ENCODE data around the gene ZNF22.

ZNF22 gene

DNA sequence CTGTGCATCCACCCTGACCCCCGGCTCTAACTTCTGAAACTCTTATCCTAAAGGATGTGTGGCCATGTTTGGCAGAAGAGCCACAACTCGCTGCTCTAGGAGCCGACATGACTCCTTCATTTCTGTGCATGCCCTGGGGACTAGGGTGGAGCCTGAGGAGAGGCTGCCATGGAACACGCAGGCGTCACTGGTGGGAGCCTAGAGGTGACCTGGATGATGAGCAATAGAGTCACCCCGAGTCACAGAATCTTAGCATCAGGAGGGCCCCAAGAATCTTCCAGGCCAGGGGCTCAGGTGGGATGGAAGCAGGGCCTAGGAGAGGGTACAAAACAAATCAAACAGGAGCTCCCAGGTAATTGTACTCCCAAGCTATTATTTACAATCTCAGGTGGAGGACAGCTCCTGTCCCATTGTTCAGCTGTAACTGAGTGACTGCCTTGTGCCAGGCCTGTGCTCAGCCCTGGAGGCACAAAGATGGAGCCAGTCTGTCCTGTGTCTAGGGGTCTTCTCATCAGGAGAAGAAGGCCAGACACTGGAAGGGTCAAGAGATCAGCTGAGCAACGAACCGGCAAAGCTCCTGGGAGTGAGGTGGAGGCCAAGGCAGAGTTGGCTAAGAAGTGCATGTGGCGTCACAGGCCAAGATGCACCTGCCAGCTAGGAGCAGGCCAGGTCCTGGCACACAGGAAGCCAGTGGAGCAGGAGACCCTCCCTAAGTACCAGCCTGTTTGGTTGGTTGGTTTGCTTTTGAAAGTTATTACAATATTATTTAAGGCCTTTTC, 5.8 kb upstream of the ZNF22 start:
- TF ChIP-seq, protein P1, sequence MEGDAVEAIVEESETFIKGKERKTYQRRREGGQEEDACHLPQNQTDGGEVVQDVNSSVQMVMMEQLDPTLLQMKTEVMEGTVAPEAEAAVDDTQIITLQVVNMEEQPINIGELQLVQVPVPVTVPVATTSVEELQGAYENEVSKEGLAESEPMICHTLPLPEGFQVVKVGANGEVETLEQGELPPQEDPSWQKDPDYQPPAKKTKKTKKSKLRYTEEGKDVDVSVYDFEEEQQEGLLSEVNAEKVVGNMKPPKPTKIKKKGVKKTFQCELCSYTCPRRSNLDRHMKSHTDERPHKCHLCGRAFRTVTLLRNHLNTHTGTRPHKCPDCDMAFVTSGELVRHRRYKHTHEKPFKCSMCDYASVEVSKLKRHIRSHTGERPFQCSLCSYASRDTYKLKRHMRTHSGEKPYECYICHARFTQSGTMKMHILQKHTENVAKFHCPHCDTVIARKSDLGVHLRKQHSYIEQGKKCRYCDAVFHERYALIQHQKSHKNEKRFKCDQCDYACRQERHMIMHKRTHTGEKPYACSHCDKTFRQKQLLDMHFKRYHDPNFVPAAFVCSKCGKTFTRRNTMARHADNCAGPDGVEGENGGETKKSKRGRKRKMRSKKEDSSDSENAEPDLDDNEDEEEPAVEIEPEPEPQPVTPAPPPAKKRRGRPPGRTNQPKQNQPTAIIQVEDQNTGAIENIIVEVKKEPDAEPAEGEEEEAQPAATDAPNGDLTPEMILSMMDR (IDR thresholded peaks at IDR 0.05; ENCODE audit: low read depth, low read length), result no peak
- DNase-seq, result no peak
- no peaks in the 10 kb centered on the region for H3K36me3 ChIP-seq
- no peak overlapping the region for H3K4me3 ChIP-seq (ENCODE audit: low read depth, low read length)
- no peaks in the 10 kb centered on the region for H3K9me3 ChIP-seq
- no peaks in the 10 kb centered on the region for H3K27me3 ChIP-seq
- H3K4me1 ChIP-seq, result no peaks in the 10 kb centered on the region

DNA sequence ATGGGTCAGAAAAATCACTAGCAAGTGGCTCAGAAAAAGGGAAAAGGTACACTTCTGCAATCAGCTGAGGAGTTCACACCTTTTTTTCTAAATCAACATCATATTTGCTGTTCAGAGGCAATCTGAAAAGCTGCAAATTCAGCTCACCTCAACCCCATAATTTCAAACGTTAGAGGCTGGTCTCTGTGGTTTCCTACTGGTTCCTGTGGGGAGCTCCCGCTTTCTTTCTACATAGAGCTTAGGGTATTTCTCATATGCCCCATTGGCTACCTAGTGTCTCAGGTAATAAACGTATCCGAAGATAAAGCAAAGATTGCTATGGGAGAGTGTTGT, 5.2 kb upstream of the ZNF22 start:
- Histone ChIP-seq H3K9me3 (no peaks in the 10 kb centered on the region; the same call in 1 of the 2 replicates), H3K27me3 (no peaks in the 10 kb centered on the region), H3K36me3 (no peaks in the 10 kb centered on the region), H3K4me3 (ENCODE audit: low read depth, low read length) (no peak overlapping the region), H3K4me1 (peaks cover 3% of the 10 kb centered on the region; the same call in 1 of the 2 replicates)
- no peak for DNase-seq
- TF ChIP-seq, protein P1 (IDR thresholded peaks at IDR 0.05; ENCODE audit: low read depth, low read length), result no peak

DNA sequence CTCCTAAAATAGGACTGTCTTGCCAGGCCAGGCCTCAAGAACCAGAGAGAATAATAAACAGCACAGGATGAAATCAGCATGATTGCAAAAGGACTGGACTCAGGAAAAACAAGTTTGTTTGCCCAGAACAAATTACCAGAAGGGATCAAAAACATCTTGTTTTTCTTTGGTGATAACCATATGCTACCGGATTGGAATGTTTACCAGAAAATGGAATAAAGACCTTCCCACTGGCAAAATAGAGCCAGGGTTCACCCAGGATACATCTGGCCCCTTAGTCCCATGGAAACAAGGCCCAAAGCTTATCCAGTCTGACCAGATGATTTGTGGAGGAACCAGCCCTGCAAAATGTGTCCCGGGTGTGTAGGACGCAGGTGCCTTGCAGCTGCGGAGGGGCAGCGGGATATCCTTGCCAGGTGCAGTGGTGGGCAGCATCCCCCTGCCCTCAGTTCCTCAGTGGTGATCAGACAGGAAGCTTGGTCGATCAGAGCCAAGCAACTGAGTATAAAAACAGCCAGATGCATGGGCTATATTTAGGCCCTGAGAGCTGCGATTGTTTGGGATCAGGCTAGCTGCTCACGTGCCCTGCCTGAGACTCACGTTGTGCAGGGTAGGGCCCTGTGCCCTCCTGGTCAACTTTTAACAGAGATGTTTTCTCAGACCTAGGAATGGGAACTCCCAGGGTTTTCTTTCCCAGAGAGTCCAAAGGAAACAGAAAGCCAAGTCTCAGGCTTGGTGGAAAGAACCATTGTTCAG, 4.6 kb upstream of the ZNF22 start:
- Histone ChIP-seq H3K4me1 (peaks cover 3% of the 10 kb centered on the region; the same call in 1 of the 2 replicates), H3K9me3 (no peaks in the 10 kb centered on the region; the same call in 1 of the 2 replicates), H3K4me3 (ENCODE audit: low read depth, low read length) (no peak overlapping the region), H3K36me3 (no peaks in the 10 kb centered on the region), H3K27me3 (no peaks in the 10 kb centered on the region)
- TF ChIP-seq, protein P1 (IDR thresholded peaks at IDR 0.05; ENCODE audit: low read depth, low read length), result no peak
- no peak for DNase-seq

DNA sequence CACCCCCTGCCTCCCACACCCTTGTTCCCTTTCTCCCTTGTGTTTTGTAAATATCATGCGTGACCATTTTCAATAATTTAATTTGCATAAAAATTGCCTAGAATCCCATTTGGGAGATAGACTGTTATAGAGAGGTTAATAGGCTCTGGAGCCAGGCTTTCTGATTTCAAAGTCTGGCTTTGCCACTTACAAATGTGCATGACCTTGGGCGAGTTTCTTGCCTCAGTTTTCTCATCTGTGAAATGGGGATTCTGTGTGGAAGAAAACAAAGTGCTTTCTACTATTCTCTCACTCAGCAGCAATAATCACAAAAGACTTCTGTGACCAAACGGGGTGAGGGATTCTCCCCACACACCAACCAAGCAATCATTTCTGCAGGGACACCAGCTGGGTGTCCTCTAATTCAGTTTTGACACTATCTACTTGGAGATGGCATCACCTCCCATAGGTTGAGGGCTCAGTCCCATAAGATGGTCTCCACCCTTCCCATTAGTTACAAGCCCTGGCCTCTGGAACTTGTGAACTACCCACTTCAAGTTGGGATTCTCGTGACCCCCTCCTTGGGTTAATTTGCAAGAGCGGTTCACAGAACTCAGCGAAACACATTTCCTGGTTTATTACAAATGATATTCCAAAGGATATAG, 3.5 kb upstream of the ZNF22 start:
- Histone ChIP-seq H3K9me3 (no peaks in the 10 kb centered on the region; the same call in 1 of the 2 replicates), H3K36me3 (no peaks in the 10 kb centered on the region), H3K27me3 (no peaks in the 10 kb centered on the region), H3K4me1 (peaks cover 3% of the 10 kb centered on the region; the same call in 1 of the 2 replicates), H3K4me3 (ENCODE audit: low read depth, low read length) (no peak overlapping the region)
- TF ChIP-seq, protein P1 (IDR thresholded peaks at IDR 0.05; ENCODE audit: low read depth, low read length), result no peak
- DNase-seq, result no peak

DNA sequence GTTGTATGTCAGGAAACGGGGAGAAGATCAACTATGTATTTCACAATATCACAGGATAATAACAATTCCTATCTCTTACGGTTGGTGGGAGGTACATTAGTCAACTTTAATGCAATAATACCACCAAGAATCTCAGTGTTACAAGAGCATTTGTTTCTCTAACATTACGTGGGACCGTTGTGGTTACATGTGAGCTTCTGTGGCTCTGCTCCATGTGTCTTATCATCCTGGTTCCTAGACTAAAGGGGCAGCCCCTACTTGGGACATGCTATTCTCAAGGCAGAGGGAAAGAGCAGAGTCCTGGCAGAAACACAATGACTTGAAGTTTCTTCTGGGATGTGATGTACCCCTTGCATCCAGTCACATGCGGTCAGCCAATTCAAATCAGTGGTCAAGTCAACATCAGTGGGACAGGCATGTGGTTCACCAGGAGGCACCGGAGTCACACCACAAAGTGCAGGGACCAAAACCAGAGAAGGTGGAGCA, 2.5 kb upstream of the ZNF22 start:
- no peaks in the 10 kb centered on the region for H3K27me3 ChIP-seq
- no peak for DNase-seq
- TF ChIP-seq, protein P1 (IDR thresholded peaks at IDR 0.05; ENCODE audit: low read depth, low read length), result no peak
- H3K4me3 ChIP-seq (ENCODE audit: low read depth, low read length), result no peak overlapping the region
- H3K9me3 ChIP-seq, result no peaks in the 10 kb centered on the region; the same call in 1 of the 2 replicates
- peaks cover 3% of the 10 kb centered on the region; the same call in 1 of the 2 replicates for H3K4me1 ChIP-seq
- H3K36me3 ChIP-seq, result peaks cover 1% of the 10 kb centered on the region

All from BE2C (cell line).